Activated CD4-positive, alpha-beta T cell treated with anti-CD3 and anti-CD28 coated beads, Interleukin-2, amount 10 ng/mL, durations not matched to agents 24 days and 14 days (primary cell): ENCODE results near the gene PRSS57. TPM values are rescaled to one million over a fixed set of nuclear protein-coding genes. Genes with fewer than 3 reads are reported as not detected.
A peak's percentile ranks its signal among the peaks of the same experiment; 100 is the strongest.

Source experiments
- DNase-seq: peaks from one replicate; pipeline ENCODE4 v3.0.0; 2022
- H3K27ac Mint-ChIP-seq: one replicate; pipeline ENCODE4 v1.8.0; 2022; ENCODE audit warnings: mild to moderate bottlenecking, mixed read lengths
- H3K27me3 Mint-ChIP-seq: one replicate; pipeline ENCODE4 v1.8.0; 2022; ENCODE audit warnings: mixed read lengths
- H3K36me3 Mint-ChIP-seq: one replicate; pipeline ENCODE4 v1.8.0; 2022; ENCODE audit warnings: low read depth, mild to moderate bottlenecking, mixed read lengths
- H3K4me1 Mint-ChIP-seq: one replicate; pipeline ENCODE4 v1.8.0; 2021; ENCODE audit warnings: mixed read lengths
- H3K4me3 Mint-ChIP-seq: one replicate; pipeline ENCODE4 v1.8.0; 2022; ENCODE audit warnings: mild to moderate bottlenecking, moderate library complexity, mixed read lengths
- H3K9me3 Mint-ChIP-seq: one replicate; pipeline ENCODE4 v1.8.0; 2021; ENCODE audit warnings: mixed read lengths
- intact Hi-C: fragments of 100-400 bp; cut with micrococcal nuclease; formaldehyde crosslinking; loops from one replicate; pipeline ENCODE4 v1.15.1; 2023
- total RNA-seq: library from RNA; stranded (reverse); gene quantifications from 2 replicates; pipeline ENCODE4 v1.2.3, GENCODE V29; 2022

The PRSS57 gene
- total RNA-seq, 1 donor from 2014 or later = not detected

- Mint-ChIP-seq H3K4me1 (no peaks in the 10 kb centered on the region), H3K27ac (no peak overlapping the region), H3K4me3 (no peak overlapping the region), H3K36me3 (no peaks in the 10 kb centered on the region), H3K27me3 (peaks cover 11% of the 10 kb centered on the region), H3K9me3 (no peaks in the 10 kb centered on the region)
- DNase-seq = no peak
- intact Hi-C loops = no loop called here
Observed at GRCh38 chr19:694481-695351, 536 bp downstream of the PRSS57 start.

GRCh38 chr19:690203-690602 lies 5.0 kb downstream of the PRSS57 start:
- Mint-ChIP-seq H3K27me3 (peaks cover 5% of the 10 kb centered on the region), H3K36me3 (no peaks in the 10 kb centered on the region), H3K9me3 (no peaks in the 10 kb centered on the region), H3K4me3 (no peak overlapping the region), H3K27ac (no peak overlapping the region), H3K4me1 (no peaks in the 10 kb centered on the region)
- intact Hi-C loops = no loop called here
- no peak for DNase-seq

- no peaks in the 10 kb centered on the region for H3K9me3 Mint-ChIP-seq
Observed at GRCh38 chr19:688992-689391, 6.3 kb downstream of the PRSS57 start.

GRCh38 chr19:688214-688613 lies 7.0 kb downstream of the PRSS57 start:
- H3K4me1 Mint-ChIP-seq = no peaks in the 10 kb centered on the region
- intact Hi-C loops = no loop called here
- no peak overlapping the region for H3K27ac Mint-ChIP-seq

More at GRCh38 chr19:688992-689391, 6.3 kb downstream of the PRSS57 start:
- Mint-ChIP-seq H3K4me1 (no peaks in the 10 kb centered on the region), H3K4me3 (no peak overlapping the region), H3K27me3 (no peaks in the 10 kb centered on the region), H3K36me3 (no peaks in the 10 kb centered on the region), H3K27ac (no peak overlapping the region)
- intact Hi-C loops = no loop called here
- DNase-seq = no peak

GRCh38 chr19:687569-688166 lies 7.6 kb downstream of the PRSS57 start:
- Mint-ChIP-seq H3K9me3 (no peaks in the 10 kb centered on the region), H3K4me1 (no peaks in the 10 kb centered on the region), H3K27me3 (no peaks in the 10 kb centered on the region), H3K27ac (no peak overlapping the region), H3K36me3 (no peaks in the 10 kb centered on the region), H3K4me3 (no peak overlapping the region)
- no peak for DNase-seq
- intact Hi-C loops = no loop called here

More at GRCh38 chr19:688214-688613, 7.0 kb downstream of the PRSS57 start:
- Mint-ChIP-seq H3K36me3 (no peaks in the 10 kb centered on the region), H3K9me3 (no peaks in the 10 kb centered on the region), H3K27me3 (no peaks in the 10 kb centered on the region), H3K4me3 (no peak overlapping the region)
- no peak for DNase-seq

- Mint-ChIP-seq H3K4me3 (no peak overlapping the region), H3K36me3 (no peaks in the 10 kb centered on the region), H3K27ac (no peak overlapping the region), H3K4me1 (no peaks in the 10 kb centered on the region), H3K9me3 (no peaks in the 10 kb centered on the region), H3K27me3 (no peaks in the 10 kb centered on the region)
- DNase-seq = peak; percentile 51
- intact Hi-C loops = no loop called here
Observed at GRCh38 chr19:686589-687297, 8.5 kb downstream of the PRSS57 start.

GRCh38 chr19:685454-685931 lies 9.8 kb downstream of the PRSS57 start:
- H3K4me3 Mint-ChIP-seq = no peak overlapping the region
- H3K36me3 Mint-ChIP-seq = no peaks in the 10 kb centered on the region
- H3K27ac Mint-ChIP-seq = no peak overlapping the region
- no peaks in the 10 kb centered on the region for H3K9me3 Mint-ChIP-seq
- no peaks in the 10 kb centered on the region for H3K27me3 Mint-ChIP-seq
- DNase-seq = peak; percentile 54
- intact Hi-C loops = no loop called here
- peaks cover 2% of the 10 kb centered on the region for H3K4me1 Mint-ChIP-seq

GRCh38 chr19:682678-683320 lies 12.5 kb downstream of the PRSS57 start:
- Mint-ChIP-seq H3K4me1 (peaks cover 4% of the 10 kb centered on the region), H3K4me3 (no peak overlapping the region), H3K9me3 (no peaks in the 10 kb centered on the region), H3K36me3 (no peaks in the 10 kb centered on the region), H3K27ac (no peak overlapping the region), H3K27me3 (no peaks in the 10 kb centered on the region)
- intact Hi-C loops = no loop called here
- DNase-seq = peak; percentile 59

- Mint-ChIP-seq H3K4me1 (peaks cover 4% of the 10 kb centered on the region), H3K9me3 (no peaks in the 10 kb centered on the region), H3K27me3 (peaks cover 2% of the 10 kb centered on the region), H3K27ac (peak overlapping the region; percentile 99), H3K4me3 (peak overlapping the region; percentile 88), H3K36me3 (no peaks in the 10 kb centered on the region)
- DNase-seq = no peak
- intact Hi-C loops = loop anchor here (1.0 to 2.0 kb wide), 2 partner anchors 23 to 71 kb away; no protein-coding TSS in a partner anchor
Observed at GRCh38 chr19:681029-682019, 13.9 kb downstream of the PRSS57 start.

GRCh38 chr19:680287-681028 lies 14.8 kb downstream of the PRSS57 start:
- intact Hi-C loops = loop anchor here (1.0 to 2.0 kb wide), 6 partner anchors 17 to 117 kb away; partner anchors contain the start of genes BSG, FGF22, PTBP1 and RNF126
- peaks cover 3% of the 10 kb centered on the region for H3K27me3 Mint-ChIP-seq
- peak overlapping the region; percentile 88 for H3K4me3 Mint-ChIP-seq
- DNase-seq = peak; percentile 99
- no peaks in the 10 kb centered on the region for H3K9me3 Mint-ChIP-seq
- peaks cover 4% of the 10 kb centered on the region for H3K4me1 Mint-ChIP-seq
- H3K36me3 Mint-ChIP-seq = no peaks in the 10 kb centered on the region
- H3K27ac Mint-ChIP-seq = peak overlapping the region; percentile 99

- Mint-ChIP-seq H3K27me3 (peaks cover 8% of the 10 kb centered on the region), H3K4me1 (peaks cover 4% of the 10 kb centered on the region)
Observed at GRCh38 chr19:679418-680286, 15.6 kb downstream of the PRSS57 start.

More at GRCh38 chr19:679418-680286, 15.6 kb downstream of the PRSS57 start:
- peak overlapping the region; percentile 76 for H3K27ac Mint-ChIP-seq
- peak overlapping the region; percentile 74 for H3K4me3 Mint-ChIP-seq
- no peaks in the 10 kb centered on the region for H3K36me3 Mint-ChIP-seq
- DNase-seq = peak; percentile 82
- intact Hi-C loops = loop anchor here (1.0 to 2.0 kb wide), 5 partner anchors 16 to 118 kb away; partner anchors contain the start of genes BSG, FGF22, PTBP1 and RNF126
- H3K9me3 Mint-ChIP-seq = no peaks in the 10 kb centered on the region
